ENCODE data around the gene ERH.

The ERH gene

GRCh38 chr14:69335371-69335771 lies 62.7 kb downstream of the ERH start:
- in situ Hi-C loops (cut with HindIII; ENCODE audit: low sequenced_read_pairs) = no loop called here
- DNase-seq (ENCODE audit: low read depth, low spot score) = peak; percentile 50
- TF ChIP-seq CTCF (IDR thresholded peaks at IDR 0.05; ENCODE audit: low read depth, low read length) = no peak
- H3K4me3 ChIP-seq (ENCODE audit: low read depth, low read length) = no peak overlapping the region

GRCh38 chr14:69334576-69334975 lies 63.5 kb downstream of the ERH start:
- TF ChIP-seq CTCF (IDR thresholded peaks at IDR 0.05; ENCODE audit: low read depth, low read length) = no peak
- in situ Hi-C loops (cut with HindIII; ENCODE audit: low sequenced_read_pairs) = no loop called here
- H3K4me3 ChIP-seq (ENCODE audit: low read depth, low read length) = no peak overlapping the region
- DNase-seq (ENCODE audit: low read depth, low spot score) = no peak

GRCh38 chr14:69333791-69334337 lies 64.2 kb downstream of the ERH start:
- no peak for DNase-seq (ENCODE audit: low read depth, low spot score)
- in situ Hi-C loops (cut with HindIII; ENCODE audit: low sequenced_read_pairs) = no loop called here
- no peak overlapping the region for H3K4me3 ChIP-seq (ENCODE audit: low read depth, low read length)
- no peak for TF ChIP-seq CTCF (IDR thresholded peaks at IDR 0.05; ENCODE audit: low read depth, low read length)

GRCh38 chr14:69332782-69333395 lies 65.2 kb downstream of the ERH start:
- in situ Hi-C loops (cut with HindIII; ENCODE audit: low sequenced_read_pairs) = no loop called here
- no peak for TF ChIP-seq CTCF (IDR thresholded peaks at IDR 0.05; ENCODE audit: low read depth, low read length)
- H3K4me3 ChIP-seq (ENCODE audit: low read depth, low read length) = no peak overlapping the region
- DNase-seq (ENCODE audit: low read depth, low spot score) = no peak

- TF ChIP-seq CTCF (IDR thresholded peaks at IDR 0.05; ENCODE audit: low read depth, low read length) = no peak
Observed at GRCh38 chr14:69331206-69331605, 66.9 kb downstream of the ERH start.

More at GRCh38 chr14:69331206-69331605, 66.9 kb downstream of the ERH start:
- H3K4me3 ChIP-seq (ENCODE audit: low read depth, low read length) = no peak overlapping the region
- no peak for DNase-seq (ENCODE audit: low read depth, low spot score)
- in situ Hi-C loops (cut with HindIII; ENCODE audit: low sequenced_read_pairs) = no loop called here

Measured in astrocyte of the spinal cord (primary cell).